HG03575 (cell line): ENCODE results near the gene CYP27A1.
"Not testable (repeated sequence)": the region's sequence is repeated elsewhere in the genome, so short reads cannot be mapped to it uniquely, and the experiment has no call there.

Experiments
- ATAC-seq: cut with Tn5 transposase; IDR thresholded peaks from one replicate; pipeline ENCODE4 v1.9.1; 2021; ENCODE audit not compliant: unreplicated experiment, insufficient number of reproducible peaks, low FRiP score; ENCODE audit errors: extremely low read depth

The CYP27A1 gene

DNA sequence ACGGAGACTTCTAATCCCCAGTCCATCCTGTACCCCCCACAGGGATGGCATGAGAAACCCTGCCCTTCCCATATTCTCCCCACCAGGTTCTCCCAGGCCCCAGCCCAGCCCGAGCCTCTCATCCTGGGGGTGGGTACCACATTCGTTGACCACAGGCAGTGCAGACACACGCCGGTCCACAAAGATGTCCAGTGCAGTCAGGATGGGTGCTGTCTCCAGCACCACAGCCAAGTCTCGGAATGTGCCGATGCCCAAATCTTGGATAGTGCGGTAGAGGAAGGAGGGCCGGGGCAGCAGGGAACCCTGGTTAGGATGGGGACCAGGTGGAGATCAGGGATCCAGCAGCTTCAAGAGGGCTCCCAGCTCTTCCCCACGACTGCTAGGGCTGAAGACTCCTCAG is 44.8 kb downstream of the CYP27A1 start:
- ATAC-seq, result no peak

DNA sequence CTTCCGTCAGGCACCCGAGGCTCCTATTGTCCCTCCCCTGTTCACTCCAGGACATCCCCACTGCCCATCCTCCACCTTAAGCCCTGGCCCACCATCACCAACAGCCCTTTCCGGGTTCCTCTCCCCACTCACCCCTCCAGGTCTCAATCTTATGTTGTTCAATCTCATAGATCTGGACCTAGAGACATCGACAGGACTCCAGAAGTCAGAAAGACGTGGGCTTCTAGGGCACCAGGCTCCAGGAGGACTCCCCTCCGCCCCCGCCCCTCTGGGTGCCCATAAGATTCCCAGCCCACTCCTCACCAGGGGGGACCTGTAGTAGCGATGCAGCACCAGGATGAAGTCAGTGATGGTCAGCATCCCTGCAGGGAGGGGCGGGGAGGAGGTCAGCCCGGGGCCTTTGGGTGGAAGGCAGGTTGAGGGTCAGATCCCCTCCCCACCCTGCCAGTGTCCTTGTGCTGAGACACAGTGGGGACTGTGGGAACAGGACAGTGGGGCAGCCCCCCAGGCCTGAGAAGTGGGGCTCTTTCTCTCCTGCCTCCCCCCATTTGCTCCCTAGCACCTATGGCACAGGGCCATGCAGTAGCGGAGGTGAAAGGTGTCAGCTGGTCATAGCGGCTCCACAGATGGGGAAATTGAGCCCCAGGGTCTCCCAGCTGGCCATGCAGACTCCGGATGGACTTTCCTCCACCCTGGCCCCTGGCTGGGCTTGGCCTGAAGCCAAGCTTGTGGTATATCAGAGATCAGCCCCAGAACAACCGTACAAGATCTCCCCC is 45.9 kb downstream of the CYP27A1 start:
- ATAC-seq, result no peak

DNA sequence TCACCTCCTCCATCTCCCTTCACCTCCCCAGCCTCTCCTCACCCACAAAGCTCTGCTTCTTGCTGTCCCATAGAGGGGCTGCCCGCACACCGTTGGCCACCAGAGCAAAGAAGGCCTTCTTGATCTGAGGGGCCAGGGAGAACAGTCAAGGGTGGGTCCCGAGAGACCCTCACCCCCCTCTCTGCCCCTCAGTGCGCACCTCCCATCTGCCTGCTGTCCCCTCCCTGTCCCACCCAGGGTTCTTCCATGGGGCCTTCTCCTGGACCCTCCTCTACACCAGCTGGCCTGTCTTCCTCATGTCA is 46.5 kb downstream of the CYP27A1 start:
- no peak for ATAC-seq

DNA sequence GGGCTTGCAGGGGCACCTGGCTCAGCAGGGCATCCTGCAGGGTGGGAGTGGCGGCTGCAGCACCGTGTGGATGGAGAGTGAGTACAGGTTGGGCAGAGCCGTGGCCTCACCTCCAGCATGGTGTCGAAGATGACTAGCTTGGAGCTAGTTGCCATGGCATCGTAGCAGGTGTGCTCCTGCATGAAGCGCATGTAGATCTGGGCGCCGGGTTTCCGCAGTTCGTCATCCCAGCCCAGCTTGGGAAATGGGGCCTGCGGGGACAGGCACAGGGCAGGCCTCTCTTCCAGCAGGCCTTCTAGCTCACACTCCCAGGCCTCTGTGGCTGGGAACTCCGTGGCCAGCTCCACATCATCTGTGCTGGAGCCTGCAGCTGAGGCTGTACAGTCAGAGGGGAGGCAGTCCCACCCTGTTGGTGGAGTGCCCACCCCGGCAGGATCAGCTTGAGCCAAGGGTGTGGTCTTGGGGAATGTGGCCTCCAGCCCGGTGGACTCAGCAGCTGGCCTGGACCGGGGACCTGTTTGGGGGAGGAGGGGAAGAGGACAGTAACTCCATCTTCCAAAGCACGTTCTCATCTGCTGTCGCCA is 48.0 kb downstream of the CYP27A1 start:
- ATAC-seq, result no peak

DNA sequence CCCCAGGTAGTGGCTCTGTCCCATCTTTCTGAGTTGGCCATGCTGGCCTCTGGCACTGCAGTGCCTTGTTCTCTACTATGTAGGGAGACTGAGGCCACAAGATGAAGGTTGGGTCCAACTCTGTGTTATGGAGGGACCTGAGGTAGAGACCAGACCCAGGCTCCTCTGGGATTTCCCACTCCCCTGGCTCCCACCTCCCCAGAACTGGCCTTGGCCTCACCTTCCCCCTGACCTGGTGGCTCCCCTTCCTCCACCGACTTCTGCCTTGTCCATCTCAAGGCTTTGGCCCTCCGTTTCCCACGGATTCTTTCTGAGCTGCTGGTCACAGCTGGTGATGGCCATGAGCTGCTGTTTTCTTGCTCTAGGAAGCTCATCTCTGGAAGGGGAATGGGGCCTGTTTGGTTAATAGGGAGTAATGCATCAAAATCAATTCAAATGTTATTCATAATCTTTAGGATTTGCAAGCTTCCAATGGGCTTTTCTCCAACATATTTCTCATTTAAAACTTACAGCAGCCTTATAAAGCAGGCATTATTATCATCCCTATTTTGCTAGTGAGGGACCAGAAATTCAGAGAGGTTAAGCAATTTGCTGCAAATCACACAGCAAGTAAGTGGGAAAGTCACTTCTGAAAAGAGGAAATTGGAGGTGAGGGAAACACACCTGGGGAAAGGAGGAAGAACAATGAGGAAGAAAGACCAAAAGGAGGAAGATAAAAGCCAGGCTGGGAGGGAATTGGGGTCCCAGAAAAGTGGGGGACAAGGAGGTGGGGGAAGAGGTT is 48.8 kb downstream of the CYP27A1 start:
- no peak for ATAC-seq

DNA sequence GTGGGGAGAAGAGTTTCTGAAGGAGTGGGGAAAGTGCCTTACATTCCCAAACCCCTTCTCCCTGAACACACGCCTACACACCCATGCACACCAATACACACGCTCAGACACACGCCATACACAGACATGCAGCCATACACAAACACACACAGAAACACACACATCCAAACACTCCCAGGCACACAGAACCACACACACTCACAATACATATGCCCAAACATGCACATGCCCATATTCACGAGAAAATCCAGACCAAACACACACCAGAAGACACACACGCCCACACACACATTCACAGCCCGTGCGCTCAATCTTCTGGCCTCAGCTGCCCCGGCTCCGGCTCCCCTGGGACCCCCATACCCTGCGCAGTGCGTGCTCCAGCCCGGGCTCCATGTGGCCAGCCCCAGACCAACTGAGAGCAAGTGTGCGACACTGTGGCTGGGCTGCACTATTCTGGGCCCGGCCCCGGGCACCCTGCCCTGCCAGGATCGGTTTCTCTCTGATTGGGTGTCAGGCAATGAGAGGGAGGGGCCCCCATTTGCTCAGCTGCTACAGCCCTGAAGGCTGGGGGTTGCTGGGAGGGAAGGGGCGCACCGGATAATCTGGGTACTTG is 49.5 kb downstream of the CYP27A1 start, which contains the start of gene PRKAG3:
Gene PRKAG3, minus strand, starts transcription at position 426 of the 613 bp plus-strand sequence.
- no peak for ATAC-seq

DNA sequence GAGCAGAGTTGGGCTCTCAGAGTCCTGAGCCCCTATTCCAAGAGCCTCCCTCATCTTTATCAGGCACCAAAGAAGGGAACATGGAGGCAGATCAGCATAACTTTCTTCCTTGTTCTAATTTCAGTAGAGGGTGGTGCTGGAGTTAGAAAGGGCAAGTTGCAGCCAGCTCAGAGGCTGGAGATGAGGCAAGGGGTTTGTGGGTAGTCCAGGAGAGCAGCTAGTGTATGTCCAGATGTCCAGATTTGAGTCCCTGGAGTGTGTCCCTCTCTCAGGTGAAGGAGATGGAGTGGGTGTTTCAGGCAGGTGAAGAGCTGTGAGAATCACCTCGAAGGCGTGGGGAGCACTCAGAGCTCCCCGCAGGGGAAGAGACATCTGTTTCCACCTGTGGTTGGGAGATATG is 50.1 kb downstream of the CYP27A1 start:
- ATAC-seq, result no peak

DNA sequence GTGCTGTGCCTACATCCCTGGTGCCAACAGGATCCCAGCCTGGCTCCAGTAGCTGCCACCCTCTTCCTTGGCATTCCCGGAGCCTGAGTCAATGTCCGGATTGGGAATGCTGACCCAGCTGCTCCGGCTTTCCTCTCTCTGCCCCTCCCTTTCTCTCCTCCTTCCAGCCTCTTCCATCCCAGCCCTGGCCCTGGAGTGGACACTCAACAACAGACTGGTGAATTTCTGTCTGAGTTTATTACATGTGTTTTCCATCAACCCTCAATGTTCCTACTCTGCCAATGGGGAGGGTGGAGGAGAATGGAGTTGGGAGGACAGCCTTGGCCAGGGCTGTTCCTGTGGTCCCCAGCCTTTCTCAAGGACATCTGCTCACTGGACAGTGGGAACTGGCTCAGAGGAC is 50.6 kb downstream of the CYP27A1 start:
- ATAC-seq, result no peak

DNA sequence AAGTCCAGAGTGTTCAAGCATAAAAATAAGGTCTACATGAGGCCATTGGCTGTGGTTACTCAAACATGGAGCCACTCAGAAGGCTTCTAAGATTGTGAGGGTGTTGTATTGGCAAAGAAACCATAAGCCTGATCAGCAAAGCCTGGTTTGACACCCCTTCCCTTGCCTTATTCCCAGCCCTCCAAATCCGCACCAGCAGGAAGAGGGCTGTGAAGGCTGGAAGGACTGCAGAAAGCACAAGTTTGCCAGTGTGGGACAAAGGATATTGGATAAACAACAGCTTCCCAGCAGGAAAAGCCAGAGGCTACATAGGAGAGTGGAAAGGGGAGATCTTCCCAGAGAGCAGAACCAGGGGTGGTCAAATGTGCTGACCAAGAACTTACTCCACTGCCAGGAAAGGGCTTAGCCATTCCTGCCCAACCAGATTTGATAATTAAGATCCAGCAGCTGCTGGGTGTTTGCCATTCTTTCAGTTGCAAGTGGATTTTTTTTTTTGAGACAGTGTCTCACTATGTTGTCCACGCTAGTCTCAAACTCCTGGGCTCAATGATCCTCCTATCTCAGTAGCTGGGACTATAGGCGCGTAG is 51.2 kb downstream of the CYP27A1 start:
- no peak for ATAC-seq

DNA sequence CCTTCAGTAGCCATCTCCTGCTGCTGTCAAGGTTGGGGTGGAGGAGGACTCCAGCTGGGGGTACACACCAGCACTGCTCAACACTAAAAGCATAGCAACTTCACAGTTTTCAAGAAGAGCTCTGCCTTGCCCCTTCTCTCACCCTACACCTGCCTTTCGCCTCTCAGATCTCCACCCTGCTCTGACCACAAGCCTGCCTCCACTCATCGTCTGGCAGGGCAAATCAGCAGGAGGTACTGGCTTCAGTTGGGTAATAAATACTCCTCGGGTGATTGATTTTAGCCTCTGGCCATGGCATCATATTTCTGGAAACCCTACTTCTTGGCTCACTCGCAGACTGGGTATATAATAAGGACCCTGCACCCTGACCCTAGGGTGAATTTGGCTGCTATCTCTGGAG is 52.7 kb downstream of the CYP27A1 start:
- no peak for ATAC-seq

DNA sequence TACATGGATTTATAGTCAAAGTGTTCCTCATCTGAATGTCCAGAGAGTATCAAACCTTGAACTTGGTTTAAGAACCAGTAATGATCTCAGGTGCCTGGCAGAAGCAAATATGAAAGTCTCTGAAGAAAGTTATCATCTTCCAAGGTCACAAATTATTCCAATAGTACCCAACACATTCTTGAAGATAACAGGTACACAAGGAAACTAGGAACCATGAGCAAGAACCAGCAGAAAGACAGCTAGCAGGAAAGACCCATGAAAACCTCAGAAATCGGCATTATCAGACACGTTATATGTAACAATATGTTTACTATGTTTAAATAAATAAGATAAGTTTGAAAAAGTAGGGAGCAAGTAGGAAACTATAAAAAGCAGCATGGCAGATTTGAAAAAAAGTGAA is 55.5 kb downstream of the CYP27A1 start:
- ATAC-seq, result no peak

DNA sequence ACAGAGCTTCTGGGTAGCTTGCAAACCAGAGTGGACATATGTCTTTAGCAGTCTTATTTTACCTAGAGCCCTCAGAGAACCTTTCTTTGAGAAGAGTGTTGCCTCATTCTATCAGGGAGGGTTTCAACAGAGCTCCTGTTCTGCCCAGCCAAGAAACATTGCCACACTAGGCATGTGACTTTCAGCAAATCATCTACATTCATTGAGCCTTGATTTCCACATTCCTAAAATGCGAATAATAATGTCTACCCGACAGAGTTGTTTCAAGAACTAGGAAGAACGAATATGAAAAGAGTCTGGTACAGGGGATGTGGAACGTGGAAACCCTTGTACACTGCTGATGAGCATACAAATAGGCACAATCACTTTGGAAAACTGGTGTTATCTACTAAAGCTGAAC is 57.5 kb downstream of the CYP27A1 start:
- ATAC-seq, result no peak

DNA sequence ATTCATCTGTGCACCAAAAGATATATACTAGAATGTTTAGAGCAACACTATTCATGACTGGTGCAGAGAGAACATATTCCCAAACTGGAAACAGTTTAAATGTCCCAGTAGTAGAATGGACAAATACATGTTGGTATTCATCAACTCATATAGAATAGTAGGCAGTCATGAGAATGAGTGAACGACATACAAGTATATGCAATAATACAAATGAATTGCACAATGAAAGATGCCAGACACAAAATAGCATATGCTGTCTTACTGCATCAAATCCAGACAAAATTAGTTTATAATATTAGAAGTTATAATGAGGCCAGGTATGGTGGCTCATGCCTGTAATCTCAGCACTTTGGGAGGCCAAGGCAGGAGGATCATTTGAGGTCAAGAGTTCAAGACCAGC is 57.9 kb downstream of the CYP27A1 start:
- no peak for ATAC-seq

DNA sequence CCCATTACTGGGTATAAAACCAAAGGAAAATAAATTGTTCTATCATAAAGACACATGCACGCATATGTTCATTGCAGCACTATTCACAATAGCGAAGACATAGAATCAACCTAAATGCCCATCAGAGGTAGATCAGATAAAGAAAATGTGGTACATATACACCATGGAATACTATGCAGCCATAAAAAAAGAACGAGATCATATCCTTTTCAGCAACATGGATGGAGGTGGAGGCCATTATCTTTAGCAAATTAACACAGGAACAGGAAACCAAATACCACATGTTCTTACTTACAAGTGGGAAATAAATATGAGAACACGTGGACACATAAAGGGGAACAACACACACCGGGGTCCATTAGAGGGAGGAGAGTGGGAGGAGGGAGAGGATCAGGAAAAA is 62.4 kb downstream of the CYP27A1 start:
- ATAC-seq, result not testable (repeated sequence)

DNA sequence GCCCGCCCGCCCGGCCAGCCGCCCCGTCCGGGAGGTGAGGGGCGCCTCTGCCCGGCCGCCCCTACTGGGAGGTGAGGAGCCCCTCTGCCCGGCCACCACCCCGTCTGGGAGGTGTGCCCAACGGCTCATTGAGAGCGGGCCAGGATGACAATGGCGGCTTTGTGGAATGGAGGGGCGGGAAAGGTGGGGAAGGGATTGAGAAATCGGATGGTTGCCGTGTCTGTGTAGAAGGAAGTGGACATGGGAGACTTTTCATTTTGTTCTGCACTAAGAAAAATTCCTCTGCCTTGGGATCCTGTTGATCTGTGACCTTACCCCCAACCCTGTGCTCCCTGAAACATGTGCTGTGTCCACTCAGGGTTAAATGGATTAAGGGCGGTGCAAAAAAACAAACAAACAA is 65.0 kb downstream of the CYP27A1 start:
- ATAC-seq, result not testable (repeated sequence)

DNA sequence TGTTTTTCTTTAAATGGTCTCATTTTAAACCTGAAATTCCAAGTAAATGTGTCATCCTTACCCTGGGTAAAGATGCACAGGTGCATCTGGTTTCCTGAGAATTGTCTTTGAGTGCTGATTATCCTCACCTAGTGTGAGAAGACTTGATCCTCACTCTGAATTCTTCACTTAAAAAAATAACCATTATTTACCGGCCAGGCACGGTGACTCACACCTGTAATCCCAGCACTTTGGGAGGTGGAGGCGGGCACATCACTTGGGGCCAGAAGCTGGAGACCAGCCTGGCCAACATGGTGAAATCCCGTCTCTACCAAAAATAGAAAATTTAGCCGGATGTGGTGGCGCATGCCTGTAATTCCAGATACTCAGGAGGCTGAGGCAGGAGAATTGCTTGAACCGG is 67.8 kb downstream of the CYP27A1 start:
- no peak for ATAC-seq

DNA sequence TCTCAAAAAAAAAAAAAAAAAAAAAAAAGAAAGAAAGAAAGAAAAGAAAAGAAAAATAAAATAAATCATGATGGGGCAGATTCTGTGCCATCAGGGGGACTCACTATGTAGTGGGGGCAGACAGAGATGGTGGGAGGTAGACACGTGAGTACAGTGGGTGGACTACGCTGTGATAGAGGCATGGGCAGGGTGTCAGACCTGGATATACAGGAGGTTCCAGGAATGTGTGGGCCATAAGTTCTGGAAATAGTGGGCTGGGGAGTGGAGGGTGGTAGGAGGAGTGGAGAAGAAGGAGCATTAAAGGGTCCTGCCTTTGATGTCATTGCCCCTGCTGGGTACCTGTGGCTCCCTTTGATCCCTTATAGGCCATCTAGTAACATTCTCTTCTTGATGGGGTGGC is 68.8 kb downstream of the CYP27A1 start:
- no peak for ATAC-seq

DNA sequence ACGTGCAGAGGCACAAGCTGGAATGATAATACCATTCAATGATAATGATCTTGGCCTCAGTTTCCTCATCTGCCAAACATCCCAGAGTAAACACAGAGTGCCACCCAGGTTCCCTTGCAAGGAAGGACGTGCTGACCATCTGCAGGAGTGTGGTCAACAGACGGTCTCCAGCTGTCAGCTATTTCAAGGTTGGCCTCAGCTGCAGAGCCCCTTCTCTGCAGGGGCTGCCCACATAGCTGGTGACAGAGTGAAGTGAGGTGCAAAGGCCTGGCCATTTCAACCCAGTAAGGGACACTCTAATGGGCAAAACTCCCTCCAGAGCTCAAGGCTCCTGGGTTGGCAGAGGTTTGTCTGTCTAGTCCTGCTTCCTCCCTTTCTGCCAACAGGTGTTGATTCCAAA is 69.3 kb downstream of the CYP27A1 start:
- ATAC-seq, result no peak

DNA sequence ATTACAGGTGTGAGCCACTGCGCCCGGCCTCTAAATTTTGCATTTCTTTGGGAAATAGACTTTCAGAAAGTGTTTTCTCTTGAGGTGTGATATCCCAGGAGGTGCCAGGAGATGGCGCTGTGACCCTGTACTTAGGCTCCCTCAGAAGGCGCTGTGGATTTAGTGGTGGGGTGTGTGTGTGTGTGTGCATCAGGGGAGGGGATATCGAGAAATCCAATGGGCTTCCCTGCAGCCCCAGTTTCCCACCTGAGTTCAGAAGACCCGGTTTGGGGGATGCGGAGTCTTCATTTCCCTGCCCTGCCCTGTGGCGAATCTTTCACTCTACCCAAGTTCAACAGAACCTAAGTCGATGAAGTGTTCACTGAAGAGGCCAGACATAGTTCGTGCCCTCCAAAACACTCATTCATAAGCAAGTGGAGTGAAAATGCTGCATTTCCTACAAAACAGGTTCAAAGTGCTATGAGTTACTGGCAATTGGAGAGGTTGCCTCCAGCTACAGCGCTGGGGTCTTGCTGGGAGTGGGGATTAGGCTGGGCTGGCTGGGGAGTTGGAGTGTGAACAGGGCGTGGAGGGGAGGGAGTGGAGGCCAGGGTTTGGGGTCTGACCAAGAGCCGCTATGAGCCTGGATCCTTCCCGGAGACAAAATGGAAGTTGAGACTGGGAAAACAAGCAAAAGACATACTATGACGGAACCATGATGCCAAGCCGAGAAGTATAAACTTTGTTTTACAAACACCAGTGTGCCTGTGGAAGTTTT is 71.1 kb downstream of the CYP27A1 start:
- ATAC-seq, result no peak
